CD14-positive monocyte (primary cell): ENCODE results near the gene DHRS9. TPM values are rescaled to one million over a fixed set of nuclear protein-coding genes. Genes with fewer than 3 reads are reported as not detected.
A peak's percentile ranks its signal among the peaks of the same experiment; 100 is the strongest.

Experiments
- DNase-seq, 3 donors: peaks; one replicate each; pipeline ENCODE4 v3.0.0-alpha.2; 2011 to 2022
- H2AFZ ChIP-seq: 2 replicates; pipeline ENCODE4 v1.6.0; 2012; ENCODE audit warnings: mild to moderate bottlenecking, low read depth, low read length, inconsistent platforms; ENCODE audit not compliant: insufficient read depth, poor library complexity, severe bottlenecking
- H3K27ac ChIP-seq, 2 donors: 1 replicate in 1 of 2; 2 replicates in 1 of 2; pipeline ENCODE4 v1.5.1; 2012 to 2013; ENCODE audit warnings: low read length in 2 of 2, control low read depth in 1 of 2, inconsistent platforms in 1 of 2, low read depth in 1 of 2, mild to moderate bottlenecking in 1 of 2
- H3K27me3 ChIP-seq, 2 donors: one replicate each; pipeline versions ENCODE4 v1.6.0 to v1.6.1; 2011 to 2013; ENCODE audit warnings: low read length in 2 of 2; ENCODE audit not compliant: control insufficient read depth in 2 of 2, insufficient read depth in 2 of 2
- H3K36me3 ChIP-seq, 2 donors: replicated peaks in 1 of 2; 1 replicate in 1 of 2; 2 replicates in 1 of 2; pipeline versions ENCODE4 v1.5.1 to v1.6.1; 2012 to 2013; ENCODE audit warnings: low read length in 2 of 2, control low read depth in 1 of 2, inconsistent platforms in 1 of 2, mild to moderate bottlenecking in 1 of 2; ENCODE audit not compliant: insufficient read depth in 2 of 2, control insufficient read depth in 1 of 2
- H3K4me1 ChIP-seq, 2 donors: 1 replicate in 1 of 2; 2 replicates in 1 of 2; pipeline versions ENCODE4 v1.5.1 to v1.6.1; 2012 to 2013; ENCODE audit warnings: low read length in 2 of 2, control low read depth in 1 of 2, inconsistent platforms in 1 of 2, mild to moderate bottlenecking in 1 of 2, moderate library complexity in 1 of 2; ENCODE audit not compliant: insufficient read depth in 2 of 2, control insufficient read depth in 1 of 2
- H3K4me2 ChIP-seq: replicated peaks from 2 replicates; pipeline ENCODE3; 2012; ENCODE audit warnings: low read length, moderate library complexity, mild to moderate bottlenecking; ENCODE audit not compliant: poor library complexity, severe bottlenecking; ENCODE audit errors: extremely low read depth
- H3K4me3 ChIP-seq, 3 experiments: fragments of 200-600 bp in 1 of 3; sonication (generic) in 1 of 3; replicated peaks in 1 of 3; 1 replicate in 2 of 3; 2 replicates in 1 of 3; pipeline ENCODE4 v1.5.1; 2011 to 2013; ENCODE audit warnings: low read length in 3 of 3, mild to moderate bottlenecking in 3 of 3, control low read depth in 2 of 3, low read depth in 2 of 3, inconsistent platforms in 1 of 3, moderate library complexity in 1 of 3
- H3K79me2 ChIP-seq: 2 replicates; pipeline ENCODE4 v1.6.0; 2012; ENCODE audit warnings: mild to moderate bottlenecking, control low read depth, inconsistent platforms, low read length, moderate library complexity; ENCODE audit not compliant: insufficient read depth
- H3K9ac ChIP-seq: 2 replicates; pipeline ENCODE4 v1.6.0; 2017; ENCODE audit warnings: low read length, mild to moderate bottlenecking; ENCODE audit not compliant: insufficient read depth, poor library complexity, severe bottlenecking
- H3K9me3 ChIP-seq, 2 donors: replicated peaks in 1 of 2; 1 replicate in 1 of 2; 2 replicates in 1 of 2; pipeline versions ENCODE4 v1.5.1 to v1.6.1; 2012 to 2013; ENCODE audit warnings: low read length in 2 of 2, control low read depth in 1 of 2; ENCODE audit not compliant: control insufficient read depth in 1 of 2, insufficient read depth in 1 of 2
- H4K20me1 ChIP-seq: 2 replicates; pipeline ENCODE4 v1.6.0; 2012; ENCODE audit warnings: mild to moderate bottlenecking, low read length, control low read depth, moderate library complexity; ENCODE audit not compliant: insufficient read depth
- H3K27ac Mint-ChIP-seq, 7 donors: one replicate each; pipeline ENCODE4 v1.8.0; 2020; ENCODE audit warnings: mild to moderate bottlenecking in 7 of 7, mixed read lengths in 7 of 7, moderate library complexity in 6 of 7, inconsistent platforms in 2 of 7
- H3K27me3 Mint-ChIP-seq, 3 donors: one replicate each; pipeline ENCODE4 v1.8.0; 2021 to 2022; ENCODE audit warnings: low read depth in 3 of 3, mild to moderate bottlenecking in 3 of 3, mixed read lengths in 3 of 3, moderate library complexity in 3 of 3, inconsistent platforms in 1 of 3
- H3K36me3 Mint-ChIP-seq, 2 donors: one replicate each; pipeline ENCODE4 v1.8.0; 2020; ENCODE audit warnings: mixed read lengths in 2 of 2, inconsistent platforms in 1 of 2, mild to moderate bottlenecking in 1 of 2
- H3K4me1 Mint-ChIP-seq: one replicate; pipeline ENCODE4 v1.8.0; 2020; ENCODE audit warnings: mild to moderate bottlenecking, mixed read lengths
- H3K4me3 Mint-ChIP-seq, 2 donors: one replicate each; pipeline ENCODE4 v1.8.0; 2020; ENCODE audit warnings: mild to moderate bottlenecking in 2 of 2, mixed read lengths in 2 of 2, moderate library complexity in 1 of 2
- H3K9me3 Mint-ChIP-seq, 7 donors: one replicate each; pipeline ENCODE4 v1.8.0; 2020 to 2022; ENCODE audit warnings: mixed read lengths in 7 of 7, mild to moderate bottlenecking in 6 of 7, moderate library complexity in 6 of 7, inconsistent platforms in 2 of 7
- CTCF ChIP-seq: fragments of 200-600 bp; IDR thresholded peaks from one replicate; pipeline ENCODE4 v1.8.0; 2022; ENCODE audit warnings: antibody characterized with exemption, mild to moderate bottlenecking
- whole genome bisulfite sequencing: methylation state at CpG from one replicate; pipeline ENCODE4 v1.1.5; 2013; ENCODE audit warnings: missing lambda C conversion rate; ENCODE audit not compliant: insufficient coverage; 5-methylcytosine and 5-hydroxymethylcytosine counted together
- intact Hi-C, 2 donors: fragments of 100-400 bp; cut with micrococcal nuclease; formaldehyde crosslinking; loops; one replicate each; pipeline versions ENCODE4 v1.15.0 to v1.15.1; 2023
- polyA plus RNA-seq, 3 donors: library from polyadenylated mRNA; depleted of rRNA in 1 of 3; unstranded in 2 of 3; stranded (reverse) in 1 of 3; fragments of 300-500 nt in 2 of 3; fragments of >200 nt in 1 of 3; fragmentation: Illumina TruSeq in 2 of 3; gene quantifications; 1 replicate in 2 of 3; 2 replicates in 1 of 3; pipeline ENCODE4 v1.2.3, GENCODE V29; 2012 to 2021

DHRS9 gene
- polyA plus RNA-seq, 3 donors = 10.0 to 12.9 (median 10.0) TPM

- Mint-ChIP-seq H3K9me3 (peaks cover 0 to 3% (median 0%) of the 10 kb centered on the region in 7 donors), H3K36me3 (no peaks in the 10 kb centered on the region), H3K27me3 (peaks cover 0 to 3% (median 0%) of the 10 kb centered on the region in 3 donors), H3K27ac (peak overlapping the region; percentile 83 to 95 (median 91)), H3K4me3 (peak overlapping the region; percentile 73 to 86), H3K4me1 (peaks cover 91% of the 10 kb centered on the region)
- intact Hi-C loops = loop anchor here (2.0 to 5.0 kb wide), 3 partner anchors 31 to 33 kb away; no protein-coding TSS in a partner anchor
- Histone ChIP-seq H3K27me3 (no peaks in the 10 kb centered on the region), H3K4me2 (peak overlapping the region; percentile 69), H3K4me3 (peak overlapping the region; percentile 24 to 70 (median 57)), H3K4me1 (peaks cover 86 to 94% of the 10 kb centered on the region in 2 donors), H3K9me3 (no peaks in the 10 kb centered on the region), H3K79me2 (peaks cover 22% of the 10 kb centered on the region), H3K27ac (peak overlapping the region; percentile 64 to 90), H3K36me3 (no peaks in the 10 kb centered on the region), H4K20me1 (no peaks in the 10 kb centered on the region), H3K9ac (peak overlapping the region; percentile 28), H2AFZ (no peak overlapping the region)
- no peak for DNase-seq
- no CpG with 5 or more reads among the region's 2 CpGs for WGBS
- TF ChIP-seq CTCF = no peak
Observed at GRCh38 chr2:169069833-169070232, 470 bp downstream of the DHRS9 start.

GRCh38 chr2:169071455-169071854, 2.1 kb downstream of the DHRS9 start:
- intact Hi-C loops = loop anchor here in 1 of 2 donors (5.0 kb wide), 1 partner anchor 34 kb away; no protein-coding TSS in a partner anchor
- Mint-ChIP-seq H3K4me3 (peak overlapping the region; percentile 73 to 82), H3K9me3 (peaks cover 0 to 4% (median 0%) of the 10 kb centered on the region in 7 donors), H3K4me1 (peaks cover 83% of the 10 kb centered on the region), H3K27me3 (peaks cover 0 to 3% (median 0%) of the 10 kb centered on the region in 3 donors), H3K36me3 (peaks cover 0 to 6% of the 10 kb centered on the region in 2 donors), H3K27ac (peak overlapping the region; percentile 92 to 98 (median 96))
- Histone ChIP-seq H2AFZ (no peak overlapping the region), H3K27ac (peak overlapping the region; percentile 69 to 90), H3K9ac (no peak overlapping the region), H3K4me3 (peak overlapping the region in 2 of 3 experiments; percentile 30 to 70), H3K27me3 (no peaks in the 10 kb centered on the region), H3K4me2 (peak overlapping the region; percentile 62), H3K9me3 (no peaks in the 10 kb centered on the region), H3K4me1 (peaks cover 77 to 84% of the 10 kb centered on the region in 2 donors), H3K79me2 (peaks cover 33% of the 10 kb centered on the region), H3K36me3 (no peaks in the 10 kb centered on the region), H4K20me1 (no peaks in the 10 kb centered on the region)
- WGBS = no CpG with 5 or more reads among the region's 5 CpGs
- peak in 1 of 3 donors; percentile 26 for DNase-seq
- no peak for TF ChIP-seq CTCF
